T-helper 17 cell (primary cell): Measurements from ENCODE around the gene KLF8. TPM values are rescaled to one million over a fixed set of nuclear protein-coding genes. Genes with fewer than 3 reads are reported as not detected.

Experiments used
- ATAC-seq: fragments of 150-1000 bp; cut with Tn5 transposase; 2 replicates; pipeline ENCODE4 v1.10.0; 2021; ENCODE audit warnings: mild to moderate bottlenecking, moderate library complexity
- DNase-seq, 3 donors: peaks; one replicate each; pipeline versions ENCODE4 v3.0.0 to v3.0.0-alpha.2; 2020 to 2021
- H3K9me3 ChIP-seq: one replicate; pipeline ENCODE4 v1.7.0; 2013; ENCODE audit warnings: low read length, mild to moderate bottlenecking; ENCODE audit not compliant: control insufficient read depth, poor library complexity, severe bottlenecking
- H3K27ac Mint-ChIP-seq: one replicate; pipeline ENCODE4 v1.8.0; 2022; ENCODE audit warnings: mild to moderate bottlenecking, moderate library complexity, mixed read lengths
- H3K27me3 Mint-ChIP-seq: one replicate; pipeline ENCODE4 v1.8.0; 2022; ENCODE audit warnings: mixed read lengths
- H3K36me3 Mint-ChIP-seq: one replicate; pipeline ENCODE4 v1.8.0; 2022; ENCODE audit warnings: low read depth, mixed read lengths
- H3K4me1 Mint-ChIP-seq: one replicate; pipeline ENCODE4 v1.8.0; 2022; ENCODE audit warnings: mild to moderate bottlenecking, mixed read lengths
- H3K4me3 Mint-ChIP-seq: one replicate; pipeline ENCODE4 v1.8.0; 2022; ENCODE audit warnings: mild to moderate bottlenecking, moderate library complexity, mixed read lengths
- total RNA-seq, 4 donors: library from RNA in 2 of 4; stranded (reverse) in 2 of 4; gene quantifications; one replicate each; pipeline ENCODE4 v1.2.3 and lab custom pipeline; 2022 to 2026

Gene KLF8
- total RNA-seq, 2 donors from 2014 or later, result 17.8 to 20.5 TPM

- no peaks in the 10 kb centered on the region for H3K36me3 Mint-ChIP-seq
- DNase-seq (no peak), ATAC-seq (no peak)
- peaks cover 1% of the 10 kb centered on the region for H3K4me1 Mint-ChIP-seq
- no peak overlapping the region for H3K27ac Mint-ChIP-seq
- no peaks in the 10 kb centered on the region for H3K9me3 ChIP-seq
- H3K4me3 Mint-ChIP-seq, result no peak overlapping the region
- H3K27me3 Mint-ChIP-seq, result no peaks in the 10 kb centered on the region
These were observed 87.0 kb downstream of the KLF8 start for GRCh38 chrX:56319165-56319564.
